ENCODE data around the gene CELA3A.
"Not testable (repeated sequence)": the region's sequence is repeated elsewhere in the genome, so short reads cannot be mapped to it uniquely, and the experiment has no call there.

Gene CELA3A

GRCh38 chr1:22001409-22001808 lies at the start of gene CELA3A:
CELA3A (plus strand) TSS chr1:22001657; CDS start chr1:22001675, 18 bp downstream.
- DNase-seq: no peak

GRCh38 chr1:21952786-21953520 lies 48.5 kb upstream of the CELA3A start:
- no peak for DNase-seq

GRCh38 chr1:21955058-21955457 lies 46.4 kb upstream of the CELA3A start:
- no peak for DNase-seq

- DNase-seq: no peak
These were observed 45.8 kb upstream of the CELA3A start for GRCh38 chr1:21955501-21956281.

- peak; percentile 53 for DNase-seq
These were observed 44.5 kb upstream of the CELA3A start for GRCh38 chr1:21956720-21957552.

GRCh38 chr1:21961337-21961736 lies 40.1 kb upstream of the CELA3A start:
- DNase-seq: no peak

- no peak for DNase-seq
These were observed 39.7 kb upstream of the CELA3A start for GRCh38 chr1:21961799-21962198.

- DNase-seq: peak; percentile 93
These were observed 37.8 kb upstream of the CELA3A start for GRCh38 chr1:21963477-21964217.

GRCh38 chr1:21966247-21967000 lies 35.0 kb upstream of the CELA3A start:
- no peak for DNase-seq

- DNase-seq: not testable (repeated sequence)
These were observed 34.2 kb upstream of the CELA3A start for GRCh38 chr1:21967216-21967615.

- not testable (repeated sequence) for DNase-seq
These were observed 32.4 kb upstream of the CELA3A start for GRCh38 chr1:21969066-21969465.

GRCh38 chr1:21970523-21970922 lies 30.9 kb upstream of the CELA3A start:
- not testable (repeated sequence) for DNase-seq

GRCh38 chr1:21972973-21973441 lies 28.4 kb upstream of the CELA3A start:
- DNase-seq: not testable (repeated sequence)

GRCh38 chr1:21973948-21974347 lies 27.5 kb upstream of the CELA3A start:
- DNase-seq: not testable (repeated sequence)

- DNase-seq: not testable (repeated sequence)
These were observed 26.8 kb upstream of the CELA3A start for GRCh38 chr1:21974699-21975098.

GRCh38 chr1:21975296-21975695 lies 26.2 kb upstream of the CELA3A start:
- DNase-seq: not testable (repeated sequence)

- not testable (repeated sequence) for DNase-seq
These were observed 24.7 kb upstream of the CELA3A start, which contains the start of gene CELA3B for GRCh38 chr1:21976703-21977239. CELA3B (plus strand) TSS chr1:21977022; CDS start chr1:21977040, 18 bp downstream.

- DNase-seq: not testable (repeated sequence)
These were observed 23.2 kb upstream of the CELA3A start for GRCh38 chr1:21978209-21978608.

- not testable (repeated sequence) for DNase-seq
These were observed 20.8 kb upstream of the CELA3A start for GRCh38 chr1:21980515-21981220.

- not testable (repeated sequence) for DNase-seq
These were observed 20.2 kb upstream of the CELA3A start for GRCh38 chr1:21981253-21981652.
